ENCODE measurements around the gene APOA5.

APOA5 gene, protein sequence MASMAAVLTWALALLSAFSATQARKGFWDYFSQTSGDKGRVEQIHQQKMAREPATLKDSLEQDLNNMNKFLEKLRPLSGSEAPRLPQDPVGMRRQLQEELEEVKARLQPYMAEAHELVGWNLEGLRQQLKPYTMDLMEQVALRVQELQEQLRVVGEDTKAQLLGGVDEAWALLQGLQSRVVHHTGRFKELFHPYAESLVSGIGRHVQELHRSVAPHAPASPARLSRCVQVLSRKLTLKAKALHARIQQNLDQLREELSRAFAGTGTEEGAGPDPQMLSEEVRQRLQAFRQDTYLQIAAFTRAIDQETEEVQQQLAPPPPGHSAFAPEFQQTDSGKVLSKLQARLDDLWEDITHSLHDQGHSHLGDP

DNA sequence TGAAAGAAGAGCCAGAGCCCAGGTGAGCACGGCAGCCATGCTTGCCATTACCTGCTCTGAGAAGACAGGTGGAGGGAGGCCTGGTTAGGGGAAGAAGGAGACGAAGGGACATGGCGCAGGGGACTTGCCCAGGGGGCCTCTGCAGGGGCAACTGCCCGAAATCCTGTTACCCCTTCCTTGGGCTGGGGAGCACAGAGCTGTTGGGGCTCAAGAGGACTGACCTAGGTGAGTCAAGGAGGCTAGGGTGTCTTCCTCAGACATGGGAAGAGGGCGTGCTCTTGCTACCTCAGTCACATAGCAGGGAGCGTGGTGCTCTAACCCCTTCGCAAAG, at the start of gene APOA5:
Gene APOA5 (minus strand): TSS at position 67 of the 331 bp plus-strand sequence. CDS start 19 bp downstream, at position 48.
- intact Hi-C loops (cut with DNase I; ENCODE audit: low total_unique reads) = loop anchor here (5.0 kb wide), 2 partner anchors 46 to 316 kb away; partner anchors contain the start of gene APOA1
- H3K27me3 ChIP-seq = peaks cover 0 to 3% of the 10 kb centered on the region in 2 donors
- H3K36me3 ChIP-seq = no peaks in the 10 kb centered on the region
- TF ChIP-seq, protein P1, sequence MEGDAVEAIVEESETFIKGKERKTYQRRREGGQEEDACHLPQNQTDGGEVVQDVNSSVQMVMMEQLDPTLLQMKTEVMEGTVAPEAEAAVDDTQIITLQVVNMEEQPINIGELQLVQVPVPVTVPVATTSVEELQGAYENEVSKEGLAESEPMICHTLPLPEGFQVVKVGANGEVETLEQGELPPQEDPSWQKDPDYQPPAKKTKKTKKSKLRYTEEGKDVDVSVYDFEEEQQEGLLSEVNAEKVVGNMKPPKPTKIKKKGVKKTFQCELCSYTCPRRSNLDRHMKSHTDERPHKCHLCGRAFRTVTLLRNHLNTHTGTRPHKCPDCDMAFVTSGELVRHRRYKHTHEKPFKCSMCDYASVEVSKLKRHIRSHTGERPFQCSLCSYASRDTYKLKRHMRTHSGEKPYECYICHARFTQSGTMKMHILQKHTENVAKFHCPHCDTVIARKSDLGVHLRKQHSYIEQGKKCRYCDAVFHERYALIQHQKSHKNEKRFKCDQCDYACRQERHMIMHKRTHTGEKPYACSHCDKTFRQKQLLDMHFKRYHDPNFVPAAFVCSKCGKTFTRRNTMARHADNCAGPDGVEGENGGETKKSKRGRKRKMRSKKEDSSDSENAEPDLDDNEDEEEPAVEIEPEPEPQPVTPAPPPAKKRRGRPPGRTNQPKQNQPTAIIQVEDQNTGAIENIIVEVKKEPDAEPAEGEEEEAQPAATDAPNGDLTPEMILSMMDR (IDR thresholded peaks at IDR 0.05) = no peak
- H3K4me3 ChIP-seq = no peak within 1 kb of the TSS
- no peaks in the 10 kb centered on the region for H3K9me3 ChIP-seq
- no peak for DNase-seq
- peaks cover 0 to 27% (median 16%) of the 10 kb centered on the region in 4 donors for H3K4me1 ChIP-seq
- H3K27ac ChIP-seq = no peak within 1 kb of the TSS

DNA sequence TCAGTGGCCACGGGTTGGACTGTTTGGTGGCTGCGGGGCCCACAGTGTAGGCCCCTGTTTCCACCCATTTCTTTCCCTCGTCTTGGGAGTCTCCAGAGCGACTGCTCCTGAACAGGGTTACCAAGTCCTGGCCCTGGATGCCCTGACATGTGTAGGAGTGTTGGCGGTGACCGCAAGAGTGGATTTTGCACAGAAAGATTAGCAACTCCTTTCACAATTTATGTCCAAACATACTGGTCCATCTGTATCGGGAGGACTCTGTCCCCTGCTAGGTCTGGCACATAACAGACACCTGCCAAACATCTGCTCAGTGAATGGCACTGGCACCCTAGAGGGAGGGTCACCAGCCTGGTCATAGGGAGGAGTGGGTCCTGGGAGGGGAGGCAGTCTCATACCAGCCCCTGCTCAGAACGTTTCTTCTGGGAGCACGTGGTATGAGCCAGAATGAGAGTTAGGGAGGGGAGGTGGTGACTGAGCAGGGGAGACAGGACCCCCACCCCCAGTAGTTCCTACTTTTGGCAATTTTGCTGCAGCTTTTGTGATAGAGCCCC, 49.1 kb upstream of the APOA5 start:
- Histone ChIP-seq H3K4me3 (no peak overlapping the region), H3K36me3 (peaks cover 23 to 29% (median 23%) of the 10 kb centered on the region in 3 donors), H3K9me3 (no peaks in the 10 kb centered on the region), H3K27me3 (no peaks in the 10 kb centered on the region), H3K27ac (no peak overlapping the region), H3K4me1 (peaks cover 0 to 6% (median 0%) of the 10 kb centered on the region in 4 donors)
- intact Hi-C loops (cut with DNase I; ENCODE audit: low total_unique reads) = no loop called here
- TF ChIP-seq, protein P1 (IDR thresholded peaks at IDR 0.05) = no peak
- no peak for DNase-seq

DNA sequence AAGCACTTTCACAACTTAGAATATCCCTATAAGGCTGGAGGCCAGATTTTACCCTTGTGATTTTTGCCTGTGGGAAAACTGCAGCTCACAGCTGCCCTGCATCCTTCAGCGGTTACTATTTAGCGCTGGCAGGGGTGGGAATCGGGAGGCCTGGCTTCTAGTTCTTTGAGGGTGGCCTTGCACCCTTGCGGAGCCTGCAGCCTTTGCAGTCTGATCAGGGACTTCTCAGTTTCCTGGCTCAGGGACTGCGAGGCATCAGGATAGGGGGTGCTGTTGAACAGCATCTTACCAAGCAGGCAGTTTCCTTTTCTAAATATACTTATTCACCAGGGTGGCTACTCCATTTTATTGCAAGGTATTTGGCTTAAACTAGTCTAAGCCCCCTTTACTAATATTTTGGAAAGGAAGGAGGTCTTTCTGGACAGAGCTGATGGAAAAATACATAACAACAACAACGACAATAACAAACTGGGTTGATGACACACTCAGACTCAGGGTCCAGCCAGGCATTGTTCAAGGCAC, 48.6 kb upstream of the APOA5 start:
- DNase-seq = no peak
- Histone ChIP-seq H3K9me3 (no peaks in the 10 kb centered on the region), H3K4me3 (no peak overlapping the region), H3K36me3 (peaks cover 18 to 24% (median 18%) of the 10 kb centered on the region in 3 donors), H3K4me1 (peaks cover 0 to 12% (median 5%) of the 10 kb centered on the region in 4 donors), H3K27ac (no peak overlapping the region), H3K27me3 (no peaks in the 10 kb centered on the region)
- intact Hi-C loops (cut with DNase I; ENCODE audit: low total_unique reads) = no loop called here
- TF ChIP-seq, protein P1 (IDR thresholded peaks at IDR 0.05) = no peak

DNA sequence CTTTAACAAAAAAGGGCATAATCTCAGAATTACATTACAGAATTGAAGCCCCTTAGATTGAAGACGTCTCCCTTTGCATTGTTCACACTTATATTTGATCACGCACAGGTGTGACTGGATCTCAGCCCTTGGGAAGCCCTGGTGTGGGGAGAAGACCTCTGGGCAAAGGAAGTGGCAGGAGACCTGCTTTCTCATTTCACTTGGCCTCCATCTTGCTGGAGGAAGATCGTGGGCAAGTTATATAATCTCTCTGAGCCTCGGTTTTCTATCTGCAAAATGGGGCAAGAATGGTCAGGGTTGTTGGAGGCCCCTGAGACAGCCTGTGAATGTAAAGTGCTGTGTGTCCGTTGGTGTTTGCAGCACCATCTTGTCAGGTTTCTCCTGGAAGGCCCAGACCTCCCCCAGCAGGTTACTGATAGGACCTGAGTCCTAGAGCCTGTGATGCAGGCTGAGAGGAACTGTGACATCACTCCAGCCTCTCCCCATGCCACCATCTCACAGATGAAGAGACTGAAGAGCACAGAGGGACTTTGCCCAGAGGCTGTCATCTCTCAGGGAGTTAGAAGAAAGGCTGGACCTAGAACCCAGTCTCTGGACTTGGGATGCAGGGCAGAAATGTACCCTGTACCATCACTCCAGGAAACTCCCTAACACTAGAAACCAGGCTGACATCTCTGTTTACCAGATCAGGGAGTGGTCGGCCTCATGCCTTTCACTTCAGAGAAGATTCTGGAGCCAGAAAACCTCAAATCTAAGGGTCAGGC, 46.8 kb upstream of the APOA5 start:
- no peaks in the 10 kb centered on the region for H3K9me3 ChIP-seq
- H3K27me3 ChIP-seq = no peaks in the 10 kb centered on the region
- intact Hi-C loops (cut with DNase I; ENCODE audit: low total_unique reads) = loop anchor here (5.0 kb wide), 1 partner anchor 46 kb away; the partner anchor contains the start of gene APOA5
- DNase-seq = no peak
- peaks cover 0 to 15% (median 10%) of the 10 kb centered on the region in 4 donors for H3K4me1 ChIP-seq
- no peak overlapping the region for H3K4me3 ChIP-seq
- TF ChIP-seq, protein P1 (IDR thresholded peaks at IDR 0.05) = no peak
- H3K27ac ChIP-seq = no peak overlapping the region
- H3K36me3 ChIP-seq = peaks cover 3 to 8% (median 7%) of the 10 kb centered on the region in 3 donors

Measured in tibial artery (tissue), 4 donors.